ENCODE data around the gene COL4A2. TPM values are rescaled to one million over a fixed set of nuclear protein-coding genes. Genes with fewer than 3 reads are reported as not detected.

The COL4A2 gene
- total RNA-seq, 1 donor from 2014 or later, result 332 TPM

DNA sequence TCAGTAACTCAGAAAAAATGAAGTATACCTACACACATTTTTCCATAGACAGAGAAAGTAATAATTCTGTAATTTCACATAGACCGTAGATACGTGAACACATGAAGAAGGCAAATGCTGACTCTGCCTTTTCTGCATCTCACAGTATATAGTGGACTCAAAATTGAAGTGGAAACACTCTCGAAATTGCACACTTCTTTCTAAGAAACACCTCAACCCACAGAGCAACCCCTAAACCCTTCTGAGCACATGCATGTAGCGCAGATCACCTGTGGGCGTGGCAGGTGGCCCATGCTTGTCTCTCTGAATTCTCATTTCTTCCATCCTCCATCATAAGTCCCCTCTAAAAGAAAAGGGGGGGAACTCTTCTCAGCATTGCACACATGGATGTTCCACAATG lies 34.9 kb upstream of the COL4A2 start:
- no peak for DNase-seq (ENCODE audit: low spot score)

GRCh38 chr13:110272651-110273050 lies 34.4 kb upstream of the COL4A2 start:
- DNase-seq (ENCODE audit: low spot score), result no peak

GRCh38 chr13:110273254-110273653 lies 33.8 kb upstream of the COL4A2 start:
- no peak for DNase-seq (ENCODE audit: low spot score)

DNA sequence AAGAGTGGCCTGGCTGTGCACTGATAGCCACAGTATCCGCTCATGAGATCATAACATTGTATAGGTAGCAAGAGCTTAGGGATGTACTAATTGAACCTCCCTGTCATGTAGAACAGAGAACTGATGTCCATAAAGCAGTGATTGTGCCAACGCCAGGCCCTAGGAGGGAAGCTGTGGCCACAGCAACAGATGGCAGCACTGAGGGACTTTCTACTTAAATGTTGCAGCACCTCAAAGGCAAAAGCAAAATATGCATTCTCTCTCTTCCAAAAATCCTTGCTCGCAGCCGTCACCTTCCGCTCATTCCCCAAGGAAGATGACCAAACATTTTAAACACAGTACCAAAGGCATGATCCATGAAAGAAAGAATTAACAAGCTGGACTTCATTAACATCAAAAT lies 32.4 kb upstream of the COL4A2 start:
- DNase-seq (ENCODE audit: low spot score), result no peak

DNA sequence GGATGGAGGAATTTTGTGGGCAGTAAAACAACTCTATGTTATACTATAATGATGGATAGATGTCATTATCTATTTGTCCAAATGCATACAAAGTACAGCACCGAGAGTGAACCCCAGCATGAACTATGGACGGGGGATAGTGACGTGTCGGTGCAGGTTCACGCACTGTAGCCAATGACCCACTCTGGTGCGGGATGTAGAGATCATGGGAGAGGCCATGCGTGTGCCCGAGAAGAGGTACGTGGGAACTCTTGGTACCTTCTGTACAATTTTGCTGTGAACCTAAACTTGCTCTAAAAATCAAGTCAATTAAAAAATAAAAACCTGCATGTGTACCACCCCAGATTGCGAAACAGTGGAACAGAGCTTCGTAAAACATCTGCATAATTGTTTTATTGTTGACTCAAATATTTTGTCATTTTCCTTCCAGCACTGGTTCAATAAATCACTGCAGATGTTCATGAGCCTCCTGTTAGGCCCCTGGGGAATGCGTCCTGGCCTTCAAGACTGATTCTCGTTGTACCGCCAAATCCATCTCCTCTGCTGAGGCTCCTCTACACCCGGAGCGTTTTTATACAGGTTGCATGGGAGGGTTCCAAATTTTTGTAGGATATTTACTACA lies 31.0 kb upstream of the COL4A2 start:
- no peak for DNase-seq (ENCODE audit: low spot score)

- DNase-seq (ENCODE audit: low spot score), result no peak
Observed at GRCh38 chr13:110276553-110276950, 30.5 kb upstream of the COL4A2 start.

DNA sequence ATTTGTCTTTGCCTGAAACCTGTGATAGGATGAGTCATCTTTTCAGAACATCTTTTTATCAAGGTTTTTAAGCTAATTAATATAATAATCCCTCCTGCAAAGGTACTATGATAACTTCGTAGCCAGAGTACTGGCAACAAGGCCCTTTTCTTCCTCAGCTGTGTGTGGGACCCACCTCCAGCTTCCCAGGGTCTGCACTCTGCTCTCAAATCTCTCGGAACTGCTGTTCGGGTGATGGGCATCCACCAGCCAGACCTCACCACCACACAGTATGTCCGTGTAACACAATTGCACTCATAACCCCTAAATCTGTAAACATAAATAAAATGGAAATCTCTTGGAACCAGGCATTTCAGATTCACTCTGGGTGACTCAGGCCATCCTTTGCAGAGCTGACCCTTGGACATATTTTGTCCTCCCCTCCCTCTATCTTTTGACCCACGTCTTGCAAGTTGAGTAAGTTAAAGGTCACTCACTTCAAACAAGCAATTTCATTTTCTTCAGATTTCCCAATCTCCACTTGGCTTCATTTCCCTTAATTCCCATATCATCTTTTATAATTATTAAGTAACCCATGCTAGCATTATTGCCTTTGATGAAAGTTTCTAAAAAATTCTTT lies 29.6 kb upstream of the COL4A2 start:
- DNase-seq (ENCODE audit: low spot score), result no peak

DNA sequence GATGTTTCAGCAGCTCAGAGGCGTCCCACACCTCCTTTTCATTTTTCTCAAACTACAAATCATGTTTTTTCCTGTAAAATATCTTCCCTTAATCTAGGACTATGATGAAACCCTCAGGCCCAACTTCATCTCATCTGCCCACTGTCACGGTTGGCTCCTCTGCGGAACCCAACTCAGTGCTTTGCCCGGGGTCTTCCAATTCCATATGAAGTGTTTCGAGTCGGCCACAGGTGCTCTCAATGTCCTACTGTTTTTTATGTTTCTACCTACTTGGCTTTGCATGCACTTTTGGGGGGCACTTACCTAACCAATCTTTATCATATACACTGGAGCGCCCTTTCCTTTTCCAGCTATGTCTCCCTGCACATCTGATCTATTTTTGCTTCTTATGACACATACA lies 28.2 kb upstream of the COL4A2 start:
- DNase-seq (ENCODE audit: low spot score), result no peak

- no peak for DNase-seq (ENCODE audit: low spot score)
Observed at GRCh38 chr13:110279684-110280083, 27.4 kb upstream of the COL4A2 start.

- no peak for DNase-seq (ENCODE audit: low spot score)
Observed at GRCh38 chr13:110280231-110280813, 26.8 kb upstream of the COL4A2 start.

- DNase-seq (ENCODE audit: low spot score), result no peak
Observed at GRCh38 chr13:110280985-110281688, 25.9 kb upstream of the COL4A2 start.

GRCh38 chr13:110281736-110282135 lies 25.3 kb upstream of the COL4A2 start:
- DNase-seq (ENCODE audit: low spot score), result no peak

DNA sequence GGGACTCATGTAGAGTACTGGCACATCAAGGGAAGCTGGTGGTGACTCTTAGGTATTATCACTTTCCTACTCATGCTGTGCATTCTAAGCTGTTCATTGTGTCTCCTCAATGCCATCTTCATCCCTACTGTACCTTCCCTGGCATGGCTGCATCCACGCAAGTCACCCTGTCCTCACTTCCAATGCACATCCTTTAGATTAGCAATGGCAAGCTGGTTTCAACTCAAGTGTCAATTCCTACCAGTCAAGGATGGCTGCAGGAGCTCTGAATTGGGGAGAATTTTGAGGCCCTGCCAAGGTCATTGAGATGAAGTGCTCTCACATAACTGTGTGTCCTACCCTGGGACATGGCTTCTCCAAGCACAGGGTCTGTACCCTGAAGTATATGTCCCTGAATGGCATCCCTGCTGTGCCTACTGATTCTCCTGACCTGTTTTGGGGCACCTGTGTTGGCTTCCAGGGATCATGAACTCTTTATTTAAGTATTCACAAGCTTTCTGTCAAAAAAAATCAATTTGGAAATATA lies 24.7 kb upstream of the COL4A2 start:
- no peak for DNase-seq (ENCODE audit: low spot score)

DNA sequence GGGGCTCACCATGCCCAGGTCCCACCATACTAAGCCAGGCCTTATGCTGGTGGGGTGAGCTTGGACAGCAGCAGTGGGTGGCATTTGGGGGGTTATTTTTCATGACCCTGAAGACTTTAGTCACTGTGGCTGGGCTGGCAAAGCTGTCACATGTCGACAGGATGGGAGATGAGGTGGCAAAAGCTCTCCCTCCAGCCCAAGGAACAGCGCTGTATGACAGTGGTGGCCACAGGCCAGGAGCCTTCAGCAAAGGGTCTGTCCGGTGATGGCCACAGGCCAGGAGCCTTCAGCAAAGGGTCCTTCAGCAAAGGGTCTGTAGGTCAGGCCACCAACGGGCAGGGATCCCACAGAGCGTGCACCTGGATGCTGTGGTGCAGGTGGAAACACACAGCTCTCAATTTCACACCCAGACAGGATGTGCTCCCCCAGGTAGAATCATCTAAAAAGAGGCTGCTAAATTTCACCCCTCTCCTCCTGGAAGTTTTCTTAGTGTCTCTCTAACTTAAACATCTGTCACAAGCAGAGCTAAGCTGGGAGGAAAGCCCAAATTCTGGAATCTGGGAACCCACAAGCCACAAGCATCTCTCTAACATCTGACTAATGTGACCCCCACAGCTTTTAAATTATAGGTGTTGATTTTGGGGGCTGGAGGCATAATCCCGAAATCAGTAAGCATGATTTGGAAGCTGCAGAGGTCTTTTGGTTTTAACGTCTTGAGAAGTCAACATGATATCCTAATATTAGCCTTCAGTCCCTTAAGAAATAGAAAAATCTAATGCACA lies 23.2 kb upstream of the COL4A2 start:
- DNase-seq (ENCODE audit: low spot score), result no peak

- DNase-seq (ENCODE audit: low spot score), result no peak
Observed at GRCh38 chr13:110284779-110285484, 22.2 kb upstream of the COL4A2 start.

GRCh38 chr13:110285991-110286832 lies 20.9 kb upstream of the COL4A2 start:
- DNase-seq (ENCODE audit: low spot score), result no peak

DNA sequence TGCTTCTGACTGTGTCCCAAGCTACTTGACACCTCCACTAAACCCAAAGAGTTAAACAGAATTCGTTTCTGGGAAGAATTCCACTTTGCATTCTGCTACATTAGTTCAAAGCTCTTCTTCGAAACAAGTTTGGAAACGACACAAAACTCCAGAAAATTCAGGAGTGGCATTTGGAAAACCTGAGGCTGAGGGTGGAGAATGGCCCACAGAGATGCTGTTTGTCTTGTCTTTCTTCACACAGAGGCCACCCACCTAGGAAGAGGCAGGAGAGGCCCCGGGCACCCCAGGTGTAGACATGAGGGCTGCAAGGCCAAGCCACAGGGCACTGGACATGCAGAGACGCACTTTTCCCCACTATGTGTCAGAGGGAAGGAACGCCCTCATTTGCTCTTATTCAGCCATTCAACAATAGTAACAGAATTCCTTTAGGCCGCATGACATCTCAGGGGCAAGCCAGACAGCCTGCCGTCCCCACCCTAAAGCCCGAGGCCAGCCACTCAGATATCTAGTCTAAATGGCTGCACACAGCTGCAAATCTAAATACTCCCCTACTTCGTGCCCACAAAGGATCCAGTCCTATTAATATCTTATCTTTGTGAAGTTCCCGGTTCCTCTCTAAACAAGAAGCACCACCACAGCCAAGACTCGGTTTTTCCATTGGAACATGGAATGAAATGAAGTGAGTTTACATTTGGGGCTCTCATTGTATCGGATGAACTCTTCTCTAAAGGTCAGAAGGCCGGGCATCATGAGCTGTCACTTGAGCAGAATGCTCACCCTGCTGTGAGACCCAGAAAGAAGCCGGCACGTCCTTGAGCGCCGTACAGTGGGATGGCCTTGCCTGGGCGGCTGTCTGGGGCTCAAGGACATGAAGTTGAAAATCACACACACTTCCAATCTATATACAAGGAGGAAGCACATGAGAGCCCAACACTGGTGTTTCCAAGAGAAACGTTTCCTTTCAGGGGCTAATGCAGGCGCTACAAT lies 20.0 kb upstream of the COL4A2 start:
- no peak for DNase-seq (ENCODE audit: low spot score)

DNA sequence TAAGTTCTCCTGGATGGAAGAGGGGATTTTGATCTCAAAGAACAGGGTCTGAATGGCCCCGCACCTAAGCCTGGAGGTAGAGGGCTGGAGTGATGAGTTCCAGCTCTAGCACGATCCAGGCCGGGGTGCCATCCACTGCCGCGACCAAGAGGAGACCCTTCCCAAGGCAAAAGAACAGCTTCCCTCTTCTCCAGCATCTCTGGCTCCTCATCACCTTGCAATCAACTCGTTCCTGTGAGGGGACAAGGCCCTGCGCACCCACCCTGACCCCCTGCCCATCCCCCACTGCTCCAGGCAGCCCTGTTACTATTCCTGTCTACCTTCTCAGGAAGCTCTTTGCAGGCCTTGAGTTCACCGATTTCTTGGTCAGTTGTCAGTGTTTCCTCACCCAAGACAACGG lies 17.9 kb upstream of the COL4A2 start:
- DNase-seq (ENCODE audit: low spot score), result no peak

GRCh38 chr13:110289661-110290060 lies 17.4 kb upstream of the COL4A2 start:
- no peak for DNase-seq (ENCODE audit: low spot score)
